SK-N-MC (cell line): ENCODE measurements around the gene SIT1.
A peak's percentile ranks its signal among the peaks of the same experiment; 100 is the strongest.

Experiments used
- DNase-seq: peaks from one replicate; pipeline ENCODE4 v3.0.0-alpha.2; 2011; ENCODE audit warnings: low read depth, low spot score
- H3K27ac ChIP-seq: fragments of 200-600 bp; sonication (generic); 2 replicates; pipeline ENCODE4 v1.5.1; 2016; ENCODE audit warnings: mixed run types
- H3K36me3 ChIP-seq: fragments of 200-600 bp; sonication (generic); 2 replicates; pipeline ENCODE4 v1.6.1; 2017; ENCODE audit warnings: antibody characterized with exemption, low read length, mixed read lengths; ENCODE audit not compliant: insufficient read depth
- H3K4me3 ChIP-seq: fragments of 200-600 bp; sonication (generic); 2 replicates; pipeline ENCODE4 v1.5.1; 2016
- H3K9ac ChIP-seq: fragments of 200-600 bp; sonication (generic); 2 replicates; pipeline ENCODE4 v1.8.0; 2017; ENCODE audit warnings: mixed run types, mixed read lengths; ENCODE audit not compliant: insufficient read length
- H3K9me3 ChIP-seq: fragments of 200-600 bp; sonication (generic); 2 replicates; pipeline ENCODE4 v1.6.1; 2017; ENCODE audit warnings: low read depth, mild to moderate bottlenecking, antibody characterized with exemption, low read length, moderate library complexity, mixed read lengths
- EZH2 ChIP-seq: fragments of 200-600 bp; sonication (generic); IDR thresholded peaks from one replicate; pipeline ENCODE4 v1.6.1; 2017; ENCODE audit warnings: antibody characterized with exemption
- FOXP2 ChIP-seq: optimal IDR thresholded peaks from 2 replicates; pipeline ENCODE3; 2011; ENCODE audit warnings: mild to moderate bottlenecking, moderate library complexity; ENCODE audit not compliant: insufficient read depth; ENCODE audit errors: extremely low read length, control extremely low read depth
- POLR2AphosphoS5 ChIP-seq: IDR thresholded peaks from 2 replicates; pipeline ENCODE4 v1.6.1; 2012; ENCODE audit warnings: mild to moderate bottlenecking, low read depth, low read length, borderline replicate concordance

SIT1 gene

GRCh38 chr9:35686222-35687203 lies 35.8 kb upstream of the SIT1 start:
- no peak for TF ChIP-seq POLR2AphosphoS5
- H3K4me3 ChIP-seq, result no peak overlapping the region
- no peaks in the 10 kb centered on the region for H3K9me3 ChIP-seq
- H3K27ac ChIP-seq, result peak overlapping the region; percentile 13; the same call in 1 of the 2 replicates
- DNase-seq, result no peak
- H3K9ac ChIP-seq, result no peak overlapping the region
- peaks cover 22% of the 10 kb centered on the region; the same call in 1 of the 2 replicates for H3K36me3 ChIP-seq

GRCh38 chr9:35685506-35685905 lies 34.8 kb upstream of the SIT1 start:
- DNase-seq, result no peak
- TF ChIP-seq FOXP2, result no peak
- TF ChIP-seq EZH2, result no peak
- no peak for TF ChIP-seq POLR2AphosphoS5
- Histone ChIP-seq H3K9ac (no peak overlapping the region), H3K36me3 (peaks cover 22% of the 10 kb centered on the region; the same call in 1 of the 2 replicates), H3K27ac (no peak overlapping the region), H3K9me3 (no peaks in the 10 kb centered on the region), H3K4me3 (no peak overlapping the region)

DNA sequence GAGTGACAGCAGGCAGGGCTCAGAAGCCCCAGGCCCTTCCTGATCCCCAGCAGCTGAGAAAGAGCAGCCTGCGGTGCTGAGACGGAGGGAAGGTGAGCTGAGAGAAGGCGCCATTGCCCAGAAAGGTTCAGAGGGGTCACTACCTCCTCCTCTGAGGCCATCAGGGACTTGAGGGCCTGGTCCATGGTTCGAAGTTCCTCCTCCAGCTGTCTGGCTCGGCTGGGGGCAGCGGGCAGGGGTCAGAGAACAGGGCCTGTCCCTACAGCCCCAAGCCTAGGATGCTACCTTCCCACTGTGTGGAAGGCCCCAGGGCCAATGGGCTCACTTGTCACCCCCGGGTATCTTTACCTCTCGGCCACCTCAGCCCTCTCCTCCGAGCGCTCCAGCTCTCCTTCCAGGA lies 34.2 kb upstream of the SIT1 start:
- Histone ChIP-seq H3K9me3 (no peaks in the 10 kb centered on the region), H3K27ac (no peak overlapping the region), H3K36me3 (peaks cover 22% of the 10 kb centered on the region; the same call in 1 of the 2 replicates), H3K9ac (no peak overlapping the region), H3K4me3 (no peak overlapping the region)
- no peak for TF ChIP-seq FOXP2
- TF ChIP-seq POLR2AphosphoS5, result no peak
- TF ChIP-seq EZH2, result no peak
- DNase-seq, result no peak

GRCh38 chr9:35683323-35683722 lies 32.6 kb upstream of the SIT1 start:
- DNase-seq, result no peak
- Histone ChIP-seq H3K4me3 (no peak overlapping the region), H3K36me3 (peaks cover 22% of the 10 kb centered on the region; the same call in 1 of the 2 replicates), H3K9me3 (no peaks in the 10 kb centered on the region), H3K9ac (no peak overlapping the region), H3K27ac (no peak overlapping the region)
- no peak for TF ChIP-seq FOXP2
- no peak for TF ChIP-seq EZH2
- TF ChIP-seq POLR2AphosphoS5, result no peak

GRCh38 chr9:35682520-35683315 lies 32.0 kb upstream of the SIT1 start:
- no peak for TF ChIP-seq EZH2
- no peak for TF ChIP-seq POLR2AphosphoS5
- TF ChIP-seq FOXP2, result no peak
- Histone ChIP-seq H3K27ac (no peak overlapping the region), H3K9me3 (no peaks in the 10 kb centered on the region), H3K9ac (no peak overlapping the region), H3K4me3 (no peak overlapping the region), H3K36me3 (peaks cover 22% of the 10 kb centered on the region; the same call in 1 of the 2 replicates)
- DNase-seq, result no peak

DNA sequence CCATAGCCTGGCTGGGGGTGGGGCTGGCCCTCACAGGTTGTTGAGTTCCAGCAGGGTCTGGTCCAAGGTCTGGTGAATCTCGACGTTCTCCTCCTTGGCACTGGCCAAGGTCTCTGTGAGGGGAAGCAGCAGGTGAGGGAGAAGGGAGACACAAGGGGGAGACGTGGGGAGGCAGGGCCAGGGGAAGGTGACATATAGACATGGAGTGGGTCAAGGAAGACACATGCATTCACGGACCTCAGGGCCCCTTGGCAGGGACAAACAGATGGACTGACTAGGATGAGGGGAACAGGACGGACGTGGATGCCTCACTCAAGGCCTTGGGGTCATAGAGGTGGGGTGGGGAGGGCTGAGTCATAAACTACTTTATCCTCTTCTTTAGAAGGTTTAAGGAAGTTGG lies 31.3 kb upstream of the SIT1 start:
- DNase-seq, result no peak
- Histone ChIP-seq H3K36me3 (peaks cover 22% of the 10 kb centered on the region; the same call in 1 of the 2 replicates), H3K9me3 (no peaks in the 10 kb centered on the region), H3K9ac (no peak overlapping the region), H3K4me3 (no peak overlapping the region), H3K27ac (no peak overlapping the region)
- no peak for TF ChIP-seq POLR2AphosphoS5

- no peak overlapping the region for H3K9ac ChIP-seq
Measured at GRCh38 chr9:35681341-35682002, 30.7 kb upstream of the SIT1 start.

DNA sequence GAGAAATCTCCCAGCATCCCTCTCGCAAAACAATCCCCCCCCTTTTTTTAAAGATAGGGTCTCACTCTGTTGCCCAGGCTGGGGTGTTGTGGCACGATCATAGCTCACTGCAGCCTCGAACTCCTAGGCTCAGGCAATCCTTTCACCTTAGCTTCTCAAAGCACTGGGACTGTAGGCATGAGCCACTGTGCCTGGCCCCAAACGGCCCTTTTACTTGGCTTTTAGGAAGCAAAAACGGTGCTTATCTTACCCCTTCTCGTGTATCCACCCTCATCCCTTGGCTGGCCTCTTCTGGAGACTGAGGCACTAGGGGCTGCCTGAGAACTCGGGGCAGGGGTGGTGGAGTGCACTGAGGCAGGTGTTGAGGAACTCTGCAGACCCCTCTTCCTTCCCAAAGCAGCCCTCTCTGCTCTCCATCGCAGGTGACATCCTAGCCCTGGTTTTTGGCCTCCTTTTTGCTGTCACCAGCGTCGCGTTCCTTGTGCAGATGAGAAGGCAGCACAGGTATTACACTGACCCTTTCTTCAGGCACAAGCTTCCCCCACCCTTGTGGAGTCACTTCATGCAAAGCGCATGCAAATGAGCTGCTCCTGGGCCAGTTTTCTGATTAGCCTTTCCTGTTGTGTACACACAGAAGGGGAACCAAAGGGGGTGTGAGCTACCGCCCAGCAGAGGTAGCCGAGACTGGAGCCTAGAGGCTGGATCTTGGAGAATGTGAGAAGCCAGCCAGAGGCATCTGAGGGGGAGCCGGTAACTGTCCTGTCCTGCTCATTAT lies 29.8 kb upstream of the SIT1 start:
- no peaks in the 10 kb centered on the region for H3K9me3 ChIP-seq
- no peak overlapping the region for H3K9ac ChIP-seq
- peaks cover 22% of the 10 kb centered on the region; the same call in 1 of the 2 replicates for H3K36me3 ChIP-seq
- TF ChIP-seq EZH2 (no peak), FOXP2 (no peak), POLR2AphosphoS5 (peak; percentile 14; the same call in 1 of the 2 replicates)
- H3K4me3 ChIP-seq, result no peak overlapping the region
- H3K27ac ChIP-seq, result no peak overlapping the region
- no peak for DNase-seq

More at GRCh38 chr9:35681341-35682002, 30.7 kb upstream of the SIT1 start:
- no peaks in the 10 kb centered on the region for H3K9me3 ChIP-seq
- no peak overlapping the region for H3K4me3 ChIP-seq
- peaks cover 22% of the 10 kb centered on the region; the same call in 1 of the 2 replicates for H3K36me3 ChIP-seq
- no peak for DNase-seq
- H3K27ac ChIP-seq, result no peak overlapping the region
- TF ChIP-seq POLR2AphosphoS5 (no peak), EZH2 (no peak), FOXP2 (no peak)
